Adrenal gland (tissue), 5 donors: ENCODE data around the gene CCDC102A.

Experiments used
- CTCF ChIP-seq, 6 experiments: fragments of 450-650 bp in 4 of 6; fragments of 200-600 bp in 2 of 6; sonication (generic) in 1 of 6; IDR thresholded peaks; 1 replicate in 5 of 6; 2 replicates in 1 of 6; pipeline versions ENCODE4 v1.5.1 to v1.8.0; 2016 to 2021; ENCODE audit warnings: antibody characterized with exemption in 6 of 6, mild to moderate bottlenecking in 2 of 6, moderate library complexity in 1 of 6
- POLR2A ChIP-seq, 2 donors: fragments of 450-650 bp; IDR thresholded peaks; one replicate each; pipeline ENCODE4 v1.6.1; 2017; ENCODE audit warnings: antibody characterized with exemption in 2 of 2, mild to moderate bottlenecking in 2 of 2, moderate library complexity in 1 of 2
- donor health status: DM: no; HTN: no; CAD: no.

GRCh38 chr16:57534881-57535658 lies 1.3 kb downstream of the CCDC102A start:
- TF ChIP-seq CTCF (IDR thresholded peaks at IDR 0.05) (no peak), POLR2A (IDR thresholded peaks at IDR 0.05) (no peak)
